OCI-LY1 (cell line): ENCODE measurements around the gene CD2BP2.

Experiments
- EZH2 ChIP-seq: fragments of 200-600 bp; sonication (generic), shearing (Covaris generic); IDR thresholded peaks from 2 replicates; pipeline ENCODE4 v1.8.0; 2017; ENCODE audit warnings: borderline replicate concordance, mixed run types, mild to moderate bottlenecking, antibody characterized with exemption, low read length, moderate library complexity, mixed read lengths
- TF ChIP-seq, protein P1 (sequence below): fragments of 200-600 bp; sonication (generic), shearing (Covaris generic); IDR thresholded peaks from 2 replicates; pipeline ENCODE4 v1.5.1; 2017; ENCODE audit warnings: mild to moderate bottlenecking, antibody characterized with exemption, low read length, moderate library complexity, mixed read lengths

GRCh38 chr16:30368792-30369090, 13.6 kb upstream of the CD2BP2 start:
- TF ChIP-seq, protein P1, sequence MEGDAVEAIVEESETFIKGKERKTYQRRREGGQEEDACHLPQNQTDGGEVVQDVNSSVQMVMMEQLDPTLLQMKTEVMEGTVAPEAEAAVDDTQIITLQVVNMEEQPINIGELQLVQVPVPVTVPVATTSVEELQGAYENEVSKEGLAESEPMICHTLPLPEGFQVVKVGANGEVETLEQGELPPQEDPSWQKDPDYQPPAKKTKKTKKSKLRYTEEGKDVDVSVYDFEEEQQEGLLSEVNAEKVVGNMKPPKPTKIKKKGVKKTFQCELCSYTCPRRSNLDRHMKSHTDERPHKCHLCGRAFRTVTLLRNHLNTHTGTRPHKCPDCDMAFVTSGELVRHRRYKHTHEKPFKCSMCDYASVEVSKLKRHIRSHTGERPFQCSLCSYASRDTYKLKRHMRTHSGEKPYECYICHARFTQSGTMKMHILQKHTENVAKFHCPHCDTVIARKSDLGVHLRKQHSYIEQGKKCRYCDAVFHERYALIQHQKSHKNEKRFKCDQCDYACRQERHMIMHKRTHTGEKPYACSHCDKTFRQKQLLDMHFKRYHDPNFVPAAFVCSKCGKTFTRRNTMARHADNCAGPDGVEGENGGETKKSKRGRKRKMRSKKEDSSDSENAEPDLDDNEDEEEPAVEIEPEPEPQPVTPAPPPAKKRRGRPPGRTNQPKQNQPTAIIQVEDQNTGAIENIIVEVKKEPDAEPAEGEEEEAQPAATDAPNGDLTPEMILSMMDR, result no peak
- TF ChIP-seq EZH2, result no peak
